Measurements from ENCODE around the gene TMEM270. TPM values are rescaled to one million over a fixed set of nuclear protein-coding genes. Genes with fewer than 3 reads are reported as not detected.

The TMEM270 gene, protein sequence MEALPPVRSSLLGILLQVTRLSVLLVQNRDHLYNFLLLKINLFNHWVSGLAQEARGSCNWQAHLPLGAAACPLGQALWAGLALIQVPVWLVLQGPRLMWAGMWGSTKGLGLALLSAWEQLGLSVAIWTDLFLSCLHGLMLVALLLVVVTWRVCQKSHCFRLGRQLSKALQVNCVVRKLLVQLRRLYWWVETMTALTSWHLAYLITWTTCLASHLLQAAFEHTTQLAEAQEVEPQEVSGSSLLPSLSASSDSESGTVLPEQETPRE
- polyA plus RNA-seq (2011; rRNA removed) (0.16 TPM in 1 of 2 replicates, not detected in the other), polyA plus RNA-seq (2017; fragmentation: RNase III; extraction: RNeasy Plus Mini Kit Qiagen cat#74134 plus additional on column Dnase treatment) (not detected in 3 replicates), polyA minus RNA-seq (2011; rRNA and poly(A)+ RNA removed) (not detected in 2 replicates)
- 0.07 and 0.10 TPM in 2 replicates for polyA plus RNA-seq (2012; cell fraction: cytosol; rRNA removed)
- polyA plus RNA-seq (2012; cell fraction: nucleus; rRNA removed): 0.06 and 0.17 TPM in 2 replicates

GRCh38 chr7:73860859-73861258 is at the start of gene TMEM270:
TMEM270 (plus strand) TSS chr7:73861159; CDS start chr7:73861195, 36 bp downstream.
- 81% methylated on average over 10 of the region's 11 CpGs for WGBS (ENCODE audit: missing lambda C conversion rate)
- no peaks in the 10 kb centered on the region for H3K4me1 ChIP-seq
- no peak for ATAC-seq
- no peak for FAIRE-seq
- H3K4me2 ChIP-seq: no peak within 1 kb of the TSS
- no peak for TF ChIP-seq POLR2A (IDR thresholded peaks at IDR 0.05; ENCODE audit: low read length)
- TF ChIP-seq ZFP36 (IDR thresholded peaks at IDR 0.05; ENCODE audit: borderline replicate concordance, partially characterized antibody): no peak
- no peak for TF ChIP-seq RARB (CRISPR knock-in tag; IDR thresholded peaks at IDR 0.05)
- TF ChIP-seq HOXB13 (CRISPR knock-in tag; IDR thresholded peaks at IDR 0.05; ENCODE audit: low read depth): no peak
- no peak for TF ChIP-seq TFCP2L1 (CRISPR knock-in tag; IDR thresholded peaks at IDR 0.05)
- TF ChIP-seq, protein P1, sequence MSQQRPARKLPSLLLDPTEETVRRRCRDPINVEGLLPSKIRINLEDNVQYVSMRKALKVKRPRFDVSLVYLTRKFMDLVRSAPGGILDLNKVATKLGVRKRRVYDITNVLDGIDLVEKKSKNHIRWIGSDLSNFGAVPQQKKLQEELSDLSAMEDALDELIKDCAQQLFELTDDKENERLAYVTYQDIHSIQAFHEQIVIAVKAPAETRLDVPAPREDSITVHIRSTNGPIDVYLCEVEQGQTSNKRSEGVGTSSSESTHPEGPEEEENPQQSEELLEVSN (IDR thresholded peaks at IDR 0.05; ENCODE audit: borderline replicate concordance, low read depth): no peak
- no peak for TF ChIP-seq USF2 (IDR thresholded peaks at IDR 0.05)
- no peak for TF ChIP-seq CEBPB (IDR thresholded peaks at IDR 0.05)
- no peak for TF ChIP-seq ESRRA (IDR thresholded peaks at IDR 0.05; ENCODE audit: borderline replicate concordance, low read length)
- no peak for TF ChIP-seq FOXS1 (CRISPR knock-in tag; IDR thresholded peaks at IDR 0.05)
- no peak for TF ChIP-seq FOSL2 (IDR thresholded peaks at IDR 0.05)
- no peak for TF ChIP-seq FOSL2 (CRISPR knock-in tag; IDR thresholded peaks at IDR 0.05)
- no peak for TF ChIP-seq EHF (CRISPR knock-in tag; IDR thresholded peaks at IDR 0.05)
- TF ChIP-seq PHF8 (IDR thresholded peaks at IDR 0.05; ENCODE audit: borderline replicate concordance, low read depth): no peak
- H3K4me3 ChIP-seq: no peak within 1 kb of the TSS
- no peak for DNase-seq (ENCODE audit: low read depth in 1 of 2, low spot score in 1 of 2)
- H3K9me3 ChIP-seq: no peaks in the 10 kb centered on the region
- no peak within 1 kb of the TSS for H3K27ac ChIP-seq
- POLR2A ChIA-PET: no interaction called here
- CTCF ChIA-PET: interaction anchor here (0.5 to 6.4 kb wide), 3 partner anchors 11 to 164 kb away, joined by 3 to 94 read pairs (median 4); no protein-coding TSS in a partner anchor

- DNase-seq (ENCODE audit: low read depth in 1 of 2, low spot score in 1 of 2) (peak; percentile 67 to 72), ATAC-seq (peak; percentile 93 to 97), FAIRE-seq (no peak)
- 12% methylated on average over 9 of the region's 11 CpGs for WGBS (ENCODE audit: missing lambda C conversion rate)
- ChIA-PET CTCF (interaction anchor here (0.7 to 4.9 kb wide), 18 partner anchors 10 to 195 kb away, joined by 3 to 53 read pairs (median 4); partner anchors contain the start of gene METTL27), POLR2A (no interaction called here)
- Histone ChIP-seq H3K4me1 (peaks cover 7% of the 10 kb centered on the region; the same call in 2 of the 3 replicates), H3K4me2 (no peak overlapping the region), H3K9me3 (no peaks in the 10 kb centered on the region), H3K4me3 (no peak overlapping the region), H3K27ac (no peak overlapping the region)
- TF ChIP-seq RAD21 (conservative IDR thresholded peaks at IDR 0.05 in 1 of 2, IDR thresholded peaks at IDR 0.05 in 1 of 2): peak; percentile 63 to 72
- TF ChIP-seq SMC3 (IDR thresholded peaks at IDR 0.05): peak; percentile 79
- peak; percentile 62; the same call in 1 of the 2 replicates for TF ChIP-seq REST (IDR thresholded peaks at IDR 0.05)
- TF ChIP-seq, protein P2, sequence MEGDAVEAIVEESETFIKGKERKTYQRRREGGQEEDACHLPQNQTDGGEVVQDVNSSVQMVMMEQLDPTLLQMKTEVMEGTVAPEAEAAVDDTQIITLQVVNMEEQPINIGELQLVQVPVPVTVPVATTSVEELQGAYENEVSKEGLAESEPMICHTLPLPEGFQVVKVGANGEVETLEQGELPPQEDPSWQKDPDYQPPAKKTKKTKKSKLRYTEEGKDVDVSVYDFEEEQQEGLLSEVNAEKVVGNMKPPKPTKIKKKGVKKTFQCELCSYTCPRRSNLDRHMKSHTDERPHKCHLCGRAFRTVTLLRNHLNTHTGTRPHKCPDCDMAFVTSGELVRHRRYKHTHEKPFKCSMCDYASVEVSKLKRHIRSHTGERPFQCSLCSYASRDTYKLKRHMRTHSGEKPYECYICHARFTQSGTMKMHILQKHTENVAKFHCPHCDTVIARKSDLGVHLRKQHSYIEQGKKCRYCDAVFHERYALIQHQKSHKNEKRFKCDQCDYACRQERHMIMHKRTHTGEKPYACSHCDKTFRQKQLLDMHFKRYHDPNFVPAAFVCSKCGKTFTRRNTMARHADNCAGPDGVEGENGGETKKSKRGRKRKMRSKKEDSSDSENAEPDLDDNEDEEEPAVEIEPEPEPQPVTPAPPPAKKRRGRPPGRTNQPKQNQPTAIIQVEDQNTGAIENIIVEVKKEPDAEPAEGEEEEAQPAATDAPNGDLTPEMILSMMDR (IDR thresholded peaks at IDR 0.05): peak; percentile 59
- TF ChIP-seq, protein P1 (IDR thresholded peaks at IDR 0.05; ENCODE audit: borderline replicate concordance, low read depth): no peak
Measured at GRCh38 chr7:73811760-73812168, 49.2 kb upstream of the TMEM270 start.
